UCSD-AML1 (cell line): ENCODE data around the gene EDA.
"Not testable (repeated sequence)": the region's sequence is repeated elsewhere in the genome, so short reads cannot be mapped to it uniquely, and the experiment has no call there.

ENCODE experiments used
- DNase-seq: peaks from one replicate; lab custom pipeline; 2025; ENCODE audit not compliant: unreplicated experiment; lab: John Stamatoyannopoulos, UW

The EDA gene

GRCh38 chrX:69741721-69742120 lies 125.8 kb downstream of the EDA start:
- DNase-seq: no peak

GRCh38 chrX:69746051-69746450 lies 130.1 kb downstream of the EDA start:
- DNase-seq: no peak

- DNase-seq: no peak
Measured at GRCh38 chrX:69748055-69748454, 132.1 kb downstream of the EDA start.

GRCh38 chrX:69759921-69760625 lies 144.2 kb downstream of the EDA start:
- no peak for DNase-seq

- no peak for DNase-seq
Measured at GRCh38 chrX:69761633-69762032, 145.7 kb downstream of the EDA start.

GRCh38 chrX:69762340-69762739 lies 146.4 kb downstream of the EDA start:
- DNase-seq: no peak

GRCh38 chrX:69793260-69793935 lies 177.5 kb downstream of the EDA start:
- DNase-seq: no peak

- DNase-seq: no peak
Measured at GRCh38 chrX:69795702-69796101, 179.8 kb downstream of the EDA start.

- no peak for DNase-seq
Measured at GRCh38 chrX:69807400-69807799, 191.5 kb downstream of the EDA start.

- DNase-seq: no peak
Measured at GRCh38 chrX:69808375-69808774, 192.5 kb downstream of the EDA start.

- no peak for DNase-seq
Measured at GRCh38 chrX:69813677-69814076, 197.8 kb downstream of the EDA start.

GRCh38 chrX:69815063-69815462 lies 199.2 kb downstream of the EDA start:
- no peak for DNase-seq

GRCh38 chrX:69815519-69815918 lies 199.6 kb downstream of the EDA start:
- no peak for DNase-seq

GRCh38 chrX:69844636-69845035 lies 228.7 kb downstream of the EDA start:
- no peak for DNase-seq

GRCh38 chrX:69859999-69860398 lies 244.1 kb downstream of the EDA start:
- not testable (repeated sequence) for DNase-seq

GRCh38 chrX:69876221-69876620 lies 260.3 kb downstream of the EDA start:
- no peak for DNase-seq

- DNase-seq: no peak
Measured at GRCh38 chrX:69884210-69884609, 268.3 kb downstream of the EDA start.

- DNase-seq: no peak
Measured at GRCh38 chrX:69896046-69896445, 280.1 kb downstream of the EDA start.

- no peak for DNase-seq
Measured at GRCh38 chrX:69900491-69900890, 284.6 kb downstream of the EDA start.

GRCh38 chrX:69906447-69906846 lies 290.5 kb downstream of the EDA start:
- DNase-seq: no peak

- DNase-seq: no peak
Measured at GRCh38 chrX:69914781-69915180, 298.9 kb downstream of the EDA start.

GRCh38 chrX:69919749-69920148 lies 303.8 kb downstream of the EDA start:
- DNase-seq: no peak

GRCh38 chrX:69932323-69932722 lies 316.4 kb downstream of the EDA start:
- DNase-seq: no peak
